Vagina (tissue), 2 donors: ENCODE measurements around the gene KIF21B. TPM values are rescaled to one million over a fixed set of nuclear protein-coding genes. Genes with fewer than 3 reads are reported as not detected.

Experiments
- DNase-seq, 2 donors: peaks; one replicate each; pipeline ENCODE4 v3.0.0-alpha.2; 2017; ENCODE audit errors: extremely low spot score in 2 of 2
- H3K27ac ChIP-seq: fragments of 200-600 bp; sonication (generic); one replicate; pipeline ENCODE4 v1.5.1; 2019
- H3K27me3 ChIP-seq: fragments of 200-600 bp; sonication (generic); one replicate; pipeline ENCODE4 v1.5.1; 2019
- H3K36me3 ChIP-seq, 2 donors: fragments of 200-600 bp; sonication (generic); one replicate each; pipeline ENCODE4 v1.5.1; 2017 to 2019
- H3K4me1 ChIP-seq: fragments of 200-600 bp; sonication (generic); one replicate; pipeline ENCODE4 v1.5.1; 2019
- H3K4me3 ChIP-seq, 2 donors: fragments of 200-600 bp; sonication (generic); 1 replicate in 1 of 2; 2 replicates in 1 of 2; pipeline ENCODE4 v1.5.1; 2016 to 2019
- H3K9me3 ChIP-seq: fragments of 200-600 bp; sonication (generic); one replicate; pipeline ENCODE4 v1.5.1; 2019
- CTCF ChIP-seq, 3 experiments: fragments of 450-650 bp in 2 of 3; fragments of 200-600 bp in 1 of 3; sonication (generic) in 1 of 3; IDR thresholded peaks; one replicate each; pipeline ENCODE4 v1.5.1; 2017 to 2019; ENCODE audit warnings: antibody characterized with exemption in 3 of 3, mild to moderate bottlenecking in 2 of 3, moderate library complexity in 2 of 3
- POLR2A ChIP-seq, 2 donors: fragments of 450-650 bp; IDR thresholded peaks; one replicate each; pipeline ENCODE4 v1.6.1; 2017; ENCODE audit warnings: antibody characterized with exemption in 2 of 2, mild to moderate bottlenecking in 2 of 2, moderate library complexity in 2 of 2
- POLR2AphosphoS5 ChIP-seq, 2 donors: sonication (generic); formaldehyde crosslinking; IDR thresholded peaks; one replicate each; pipeline ENCODE4 v1.9.0; 2017; ENCODE audit warnings: antibody characterized with exemption in 2 of 2, mild to moderate bottlenecking in 2 of 2, low read depth in 1 of 2; ENCODE audit not compliant: insufficient read depth in 1 of 2
- intact Hi-C: fragments of 100-400 bp; cut with DNase I; formaldehyde crosslinking; loops from one replicate; pipeline ENCODE4 v1.15.1; 2023
- total RNA-seq: library from RNA; depleted of rRNA; stranded (reverse); fragments of >200 nt; gene quantifications from one replicate; pipeline ENCODE4 v1.2.3, GENCODE V29; 2016

KIF21B gene
- total RNA-seq, 1 donor from 2014 or later = 4.7 TPM

- H3K36me3 ChIP-seq = no peaks in the 10 kb centered on the region
- intact Hi-C loops = no loop called here
- DNase-seq = no peak
- no peaks in the 10 kb centered on the region for H3K9me3 ChIP-seq
- no peak overlapping the region for H3K4me3 ChIP-seq
- H3K27ac ChIP-seq = no peak overlapping the region
- no peaks in the 10 kb centered on the region for H3K27me3 ChIP-seq
- no peaks in the 10 kb centered on the region for H3K4me1 ChIP-seq
- TF ChIP-seq POLR2A (IDR thresholded peaks at IDR 0.05) (no peak), POLR2AphosphoS5 (IDR thresholded peaks at IDR 0.05; ENCODE audit: insufficient read depth in 1 of 2, low read depth in 1 of 2) (no peak), CTCF (IDR thresholded peaks at IDR 0.05) (no peak)
Observed at GRCh38 chr1:200959411-200959921, 64.0 kb downstream of the KIF21B start.

- H3K4me1 ChIP-seq = no peaks in the 10 kb centered on the region
- no peak for DNase-seq
- no peaks in the 10 kb centered on the region for H3K36me3 ChIP-seq
- no peak overlapping the region for H3K4me3 ChIP-seq
- no peaks in the 10 kb centered on the region for H3K9me3 ChIP-seq
- intact Hi-C loops = no loop called here
- no peaks in the 10 kb centered on the region for H3K27me3 ChIP-seq
- no peak for TF ChIP-seq CTCF (IDR thresholded peaks at IDR 0.05)
- no peak for TF ChIP-seq POLR2AphosphoS5 (IDR thresholded peaks at IDR 0.05; ENCODE audit: insufficient read depth in 1 of 2, low read depth in 1 of 2)
- TF ChIP-seq POLR2A (IDR thresholded peaks at IDR 0.05) = no peak
- no peak overlapping the region for H3K27ac ChIP-seq
Observed at GRCh38 chr1:200958597-200958996, 64.9 kb downstream of the KIF21B start.

- Histone ChIP-seq H3K27ac (no peak overlapping the region), H3K27me3 (no peaks in the 10 kb centered on the region), H3K4me3 (no peak overlapping the region), H3K36me3 (no peaks in the 10 kb centered on the region), H3K9me3 (no peaks in the 10 kb centered on the region), H3K4me1 (no peaks in the 10 kb centered on the region)
- TF ChIP-seq POLR2A (IDR thresholded peaks at IDR 0.05) = no peak
- no peak for TF ChIP-seq CTCF (IDR thresholded peaks at IDR 0.05)
- no peak for TF ChIP-seq POLR2AphosphoS5 (IDR thresholded peaks at IDR 0.05; ENCODE audit: insufficient read depth in 1 of 2, low read depth in 1 of 2)
- DNase-seq = no peak
- intact Hi-C loops = no loop called here
Observed at GRCh38 chr1:200954434-200954833, 69.1 kb downstream of the KIF21B start.

GRCh38 chr1:200951016-200951415 is 72.5 kb downstream of the KIF21B start:
- Histone ChIP-seq H3K9me3 (no peaks in the 10 kb centered on the region), H3K4me1 (no peaks in the 10 kb centered on the region), H3K4me3 (no peak overlapping the region), H3K36me3 (no peaks in the 10 kb centered on the region), H3K27ac (no peak overlapping the region), H3K27me3 (no peaks in the 10 kb centered on the region)
- intact Hi-C loops = no loop called here
- TF ChIP-seq CTCF (IDR thresholded peaks at IDR 0.05) = no peak
- no peak for TF ChIP-seq POLR2A (IDR thresholded peaks at IDR 0.05)
- TF ChIP-seq POLR2AphosphoS5 (IDR thresholded peaks at IDR 0.05; ENCODE audit: insufficient read depth in 1 of 2, low read depth in 1 of 2) = no peak
- no peak for DNase-seq

- intact Hi-C loops = no loop called here
- no peaks in the 10 kb centered on the region for H3K36me3 ChIP-seq
- no peaks in the 10 kb centered on the region for H3K27me3 ChIP-seq
- no peak for TF ChIP-seq POLR2AphosphoS5 (IDR thresholded peaks at IDR 0.05; ENCODE audit: insufficient read depth in 1 of 2, low read depth in 1 of 2)
- no peak for TF ChIP-seq POLR2A (IDR thresholded peaks at IDR 0.05)
- no peak for TF ChIP-seq CTCF (IDR thresholded peaks at IDR 0.05)
- no peak overlapping the region for H3K4me3 ChIP-seq
- H3K27ac ChIP-seq = no peak overlapping the region
- no peak for DNase-seq
- no peaks in the 10 kb centered on the region for H3K9me3 ChIP-seq
- no peaks in the 10 kb centered on the region for H3K4me1 ChIP-seq
Observed at GRCh38 chr1:200949626-200950025, 73.9 kb downstream of the KIF21B start.
